HL-60 (cell line): Measurements from ENCODE around the gene FHAD1.

Experiments used
- DNase-seq, 2 experiments: peaks; one replicate each; pipeline ENCODE4 v3.0.0-alpha.2; 2010 to 2020; ENCODE audit warnings: low read depth in 1 of 2, low spot score in 1 of 2
- H3K27ac ChIP-seq: fragments of 250-450 bp; sonication (Bioruptor Pico); replicated peaks from 2 replicates; pipeline ENCODE4 v1.5.1; 2020; ENCODE audit warnings: mild to moderate bottlenecking, moderate library complexity
- H3K27me3 ChIP-seq: fragments of 250-450 bp; sonication (Bioruptor Pico); 2 replicates; pipeline ENCODE4 v1.5.1; 2021; ENCODE audit warnings: mild to moderate bottlenecking, moderate library complexity; ENCODE audit not compliant: insufficient read depth, poor library complexity, severe bottlenecking
- H3K4me3 ChIP-seq: replicated peaks from 2 replicates; pipeline ENCODE4 v1.5.1; 2011; ENCODE audit warnings: mild to moderate bottlenecking, control low read depth, low read length; ENCODE audit not compliant: insufficient read depth
- GABPA ChIP-seq: IDR thresholded peaks from 2 replicates; pipeline ENCODE4 v1.6.1; 2012; ENCODE audit warnings: low read depth
- POLR2AphosphoS5 ChIP-seq: IDR thresholded peaks from 2 replicates; pipeline ENCODE4 v1.6.1; 2012; ENCODE audit warnings: low read depth
- SPI1 ChIP-seq: IDR thresholded peaks from 2 replicates; pipeline ENCODE4 v1.6.1; 2012; ENCODE audit warnings: low read depth, mild to moderate bottlenecking, borderline replicate concordance
- TF ChIP-seq, protein P1 (sequence below): IDR thresholded peaks from one replicate; pipeline ENCODE4 v1.5.1; 2011; ENCODE audit warnings: low read length, control low read depth, inconsistent platforms; ENCODE audit not compliant: insufficient read depth
- TF ChIP-seq, protein P2 (sequence below): IDR thresholded peaks from 2 replicates; pipeline ENCODE4 v1.6.1; 2012; ENCODE audit warnings: low read depth; ENCODE audit not compliant: insufficient replicate concordance

Gene FHAD1

DNA sequence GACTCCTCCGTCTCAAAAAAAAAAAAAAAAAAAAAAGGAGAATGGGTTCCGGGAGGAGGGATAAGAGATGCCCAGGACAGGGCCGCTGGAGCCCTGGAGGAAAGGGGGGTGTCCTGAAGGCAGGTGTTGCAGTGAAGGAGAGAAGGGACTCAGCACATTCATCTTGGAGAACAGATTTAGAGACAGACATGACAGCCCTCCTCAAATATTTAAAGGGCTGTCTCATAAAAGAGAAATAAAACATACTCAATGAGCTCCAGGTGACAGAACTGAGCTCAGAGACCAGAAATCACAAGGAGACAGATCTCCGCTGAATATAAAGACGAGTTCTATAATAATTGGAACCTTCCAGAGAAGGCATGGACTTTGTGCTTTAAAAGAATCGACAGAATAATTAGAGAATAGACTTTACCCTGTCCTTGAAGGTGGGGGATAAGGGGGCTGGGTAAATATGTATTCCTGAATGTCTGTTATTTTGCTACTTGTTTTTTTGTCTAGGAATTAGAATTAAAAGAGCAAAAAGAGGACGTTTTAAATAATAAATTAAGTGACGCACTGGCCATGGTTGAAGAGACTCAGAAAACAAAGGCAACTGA, 110.7 kb downstream of the FHAD1 start:
- Histone ChIP-seq H3K27ac (no peak overlapping the region), H3K4me3 (no peak overlapping the region), H3K27me3 (no peaks in the 10 kb centered on the region)
- no peak for DNase-seq
- TF ChIP-seq, protein P1, sequence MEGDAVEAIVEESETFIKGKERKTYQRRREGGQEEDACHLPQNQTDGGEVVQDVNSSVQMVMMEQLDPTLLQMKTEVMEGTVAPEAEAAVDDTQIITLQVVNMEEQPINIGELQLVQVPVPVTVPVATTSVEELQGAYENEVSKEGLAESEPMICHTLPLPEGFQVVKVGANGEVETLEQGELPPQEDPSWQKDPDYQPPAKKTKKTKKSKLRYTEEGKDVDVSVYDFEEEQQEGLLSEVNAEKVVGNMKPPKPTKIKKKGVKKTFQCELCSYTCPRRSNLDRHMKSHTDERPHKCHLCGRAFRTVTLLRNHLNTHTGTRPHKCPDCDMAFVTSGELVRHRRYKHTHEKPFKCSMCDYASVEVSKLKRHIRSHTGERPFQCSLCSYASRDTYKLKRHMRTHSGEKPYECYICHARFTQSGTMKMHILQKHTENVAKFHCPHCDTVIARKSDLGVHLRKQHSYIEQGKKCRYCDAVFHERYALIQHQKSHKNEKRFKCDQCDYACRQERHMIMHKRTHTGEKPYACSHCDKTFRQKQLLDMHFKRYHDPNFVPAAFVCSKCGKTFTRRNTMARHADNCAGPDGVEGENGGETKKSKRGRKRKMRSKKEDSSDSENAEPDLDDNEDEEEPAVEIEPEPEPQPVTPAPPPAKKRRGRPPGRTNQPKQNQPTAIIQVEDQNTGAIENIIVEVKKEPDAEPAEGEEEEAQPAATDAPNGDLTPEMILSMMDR, result no peak
- TF ChIP-seq, protein P2, sequence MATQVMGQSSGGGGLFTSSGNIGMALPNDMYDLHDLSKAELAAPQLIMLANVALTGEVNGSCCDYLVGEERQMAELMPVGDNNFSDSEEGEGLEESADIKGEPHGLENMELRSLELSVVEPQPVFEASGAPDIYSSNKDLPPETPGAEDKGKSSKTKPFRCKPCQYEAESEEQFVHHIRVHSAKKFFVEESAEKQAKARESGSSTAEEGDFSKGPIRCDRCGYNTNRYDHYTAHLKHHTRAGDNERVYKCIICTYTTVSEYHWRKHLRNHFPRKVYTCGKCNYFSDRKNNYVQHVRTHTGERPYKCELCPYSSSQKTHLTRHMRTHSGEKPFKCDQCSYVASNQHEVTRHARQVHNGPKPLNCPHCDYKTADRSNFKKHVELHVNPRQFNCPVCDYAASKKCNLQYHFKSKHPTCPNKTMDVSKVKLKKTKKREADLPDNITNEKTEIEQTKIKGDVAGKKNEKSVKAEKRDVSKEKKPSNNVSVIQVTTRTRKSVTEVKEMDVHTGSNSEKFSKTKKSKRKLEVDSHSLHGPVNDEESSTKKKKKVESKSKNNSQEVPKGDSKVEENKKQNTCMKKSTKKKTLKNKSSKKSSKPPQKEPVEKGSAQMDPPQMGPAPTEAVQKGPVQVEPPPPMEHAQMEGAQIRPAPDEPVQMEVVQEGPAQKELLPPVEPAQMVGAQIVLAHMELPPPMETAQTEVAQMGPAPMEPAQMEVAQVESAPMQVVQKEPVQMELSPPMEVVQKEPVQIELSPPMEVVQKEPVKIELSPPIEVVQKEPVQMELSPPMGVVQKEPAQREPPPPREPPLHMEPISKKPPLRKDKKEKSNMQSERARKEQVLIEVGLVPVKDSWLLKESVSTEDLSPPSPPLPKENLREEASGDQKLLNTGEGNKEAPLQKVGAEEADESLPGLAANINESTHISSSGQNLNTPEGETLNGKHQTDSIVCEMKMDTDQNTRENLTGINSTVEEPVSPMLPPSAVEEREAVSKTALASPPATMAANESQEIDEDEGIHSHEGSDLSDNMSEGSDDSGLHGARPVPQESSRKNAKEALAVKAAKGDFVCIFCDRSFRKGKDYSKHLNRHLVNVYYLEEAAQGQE, result no peak
- no peak for TF ChIP-seq SPI1
- TF ChIP-seq POLR2AphosphoS5, result no peak
- no peak for TF ChIP-seq GABPA

DNA sequence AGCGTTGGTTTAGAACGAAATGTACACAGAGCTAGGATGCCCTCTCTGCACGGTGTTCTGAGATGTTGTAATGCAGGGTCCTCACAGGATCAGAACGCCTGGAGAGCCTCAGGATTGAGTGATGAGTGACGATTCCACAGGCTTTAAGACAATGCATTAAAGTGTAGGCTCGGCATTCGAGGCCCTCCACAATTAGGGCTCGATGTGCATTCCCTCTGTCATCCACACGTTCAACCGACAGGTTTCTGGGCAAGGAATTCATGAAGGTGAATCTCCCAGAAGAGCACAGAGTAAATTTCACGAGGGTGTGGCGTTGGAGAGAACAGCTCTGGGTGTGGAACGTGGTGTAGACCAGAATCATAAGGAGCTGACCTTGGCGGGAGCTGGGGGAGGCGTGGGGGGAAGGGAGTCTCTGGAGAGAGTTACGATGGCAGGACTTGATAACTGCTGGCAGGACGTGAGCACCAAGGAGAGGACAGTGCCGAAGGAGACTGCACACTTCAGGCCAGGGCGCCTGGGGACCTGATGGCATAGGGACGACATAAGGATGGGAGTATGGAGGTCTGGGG, 111.6 kb downstream of the FHAD1 start:
- Histone ChIP-seq H3K4me3 (no peak overlapping the region), H3K27me3 (no peaks in the 10 kb centered on the region), H3K27ac (no peak overlapping the region)
- DNase-seq, result no peak
- TF ChIP-seq, protein P2, result no peak
- TF ChIP-seq SPI1, result no peak

DNA sequence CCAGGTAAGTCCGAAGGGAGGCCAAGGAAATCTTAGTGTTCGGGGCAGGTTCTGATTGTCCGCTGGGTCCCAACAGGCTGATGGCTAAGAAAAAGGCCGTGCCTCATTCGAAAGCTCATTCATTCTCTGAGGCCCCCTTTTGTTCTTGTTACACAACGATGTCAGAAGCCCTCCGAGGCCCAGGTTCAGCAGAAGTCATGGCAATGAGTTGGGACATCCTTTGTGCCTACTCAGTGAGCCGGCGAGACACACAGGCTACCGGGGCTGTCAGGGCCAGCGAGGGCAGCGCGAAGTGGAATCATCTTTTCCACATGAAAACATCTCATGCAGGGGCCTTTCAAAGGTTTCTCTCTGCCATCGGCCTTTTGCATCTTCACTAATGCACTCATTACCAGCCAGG, 113.7 kb downstream of the FHAD1 start:
- TF ChIP-seq, protein P1, result no peak
- TF ChIP-seq POLR2AphosphoS5, result no peak
- TF ChIP-seq, protein P2, result no peak
- no peak for TF ChIP-seq SPI1
- no peak for TF ChIP-seq GABPA
- H3K4me3 ChIP-seq, result no peak overlapping the region
- no peak overlapping the region for H3K27ac ChIP-seq
- DNase-seq, result no peak
- H3K27me3 ChIP-seq, result no peaks in the 10 kb centered on the region
